Measurements from ENCODE around the gene INO80E. TPM values are rescaled to one million over a fixed set of nuclear protein-coding genes. Genes with fewer than 3 reads are reported as not detected.
A peak's percentile ranks its signal among the peaks of the same experiment; 100 is the strongest.
"Not testable (repeated sequence)": the region's sequence is repeated elsewhere in the genome, so short reads cannot be mapped to it uniquely, and the experiment has no call there.

Gene INO80E
- total RNA-seq, 1 donor from 2014 or later: 28.0 TPM

DNA sequence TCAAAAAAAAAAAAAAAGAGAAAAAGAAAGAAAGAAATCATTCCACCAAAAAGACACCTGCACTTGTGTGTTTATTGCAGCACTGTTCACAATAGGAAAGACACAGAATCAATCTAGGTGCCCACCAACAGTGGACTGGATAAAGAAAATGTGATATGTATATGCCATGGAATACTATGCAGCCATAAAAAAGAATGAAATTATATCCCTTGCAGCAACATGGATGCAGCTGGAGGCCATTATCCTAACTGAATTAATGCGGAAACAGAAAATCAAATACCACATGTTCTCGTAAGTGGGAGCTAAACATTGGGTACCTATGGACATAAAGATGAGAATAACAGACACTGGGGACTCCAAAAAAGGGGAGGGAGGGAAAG, 21.2 kb downstream of the INO80E start:
- ATAC-seq (ENCODE audit: poor library complexity) (no peak), DNase-seq (no peak)
- intact Hi-C loops (cut with DNase I): no loop called here

DNA sequence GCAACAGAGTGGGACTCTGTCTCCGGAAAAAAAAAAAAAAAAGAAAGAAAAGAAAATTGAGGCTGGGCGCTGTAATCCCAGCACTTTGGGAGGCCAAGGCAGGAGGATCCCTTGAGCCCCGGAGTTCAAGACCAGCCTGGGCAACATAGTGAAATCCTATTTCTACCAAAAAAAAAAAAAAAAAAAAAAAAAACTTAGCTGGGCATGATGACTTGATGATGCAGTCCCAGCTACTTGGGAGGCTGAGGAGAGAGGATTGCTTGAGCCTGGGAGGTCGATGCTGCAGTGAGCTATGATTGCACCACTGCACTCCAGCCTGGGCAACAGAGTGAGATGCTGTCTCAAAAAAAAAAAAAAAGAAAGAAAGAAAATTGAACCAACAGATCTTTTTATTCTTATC, 21.9 kb downstream of the INO80E start:
- DNase-seq; ATAC-seq (ENCODE audit: poor library complexity); intact Hi-C loops (cut with DNase I): not testable (repeated sequence)

DNA sequence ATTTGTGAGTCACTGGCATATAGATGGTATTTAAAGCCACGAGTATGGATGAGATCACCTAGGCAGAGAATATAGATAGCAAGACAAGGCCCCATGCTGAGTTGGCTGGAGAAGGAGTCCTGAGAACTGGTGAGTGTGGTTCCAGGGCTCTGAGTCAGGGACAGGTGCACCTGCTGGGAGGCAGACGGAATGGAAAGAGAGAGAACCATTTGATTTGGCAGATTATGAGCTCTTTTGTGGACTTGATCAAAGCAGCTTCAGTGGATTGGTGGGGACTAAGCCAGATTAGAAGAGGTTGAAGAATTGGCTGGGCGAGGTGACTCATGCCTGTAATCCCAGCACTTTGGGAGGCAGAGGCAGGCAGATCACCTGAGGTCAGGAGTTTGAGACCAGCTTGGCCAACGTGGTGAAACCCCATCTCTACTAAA, 22.7 kb downstream of the INO80E start:
- ATAC-seq (ENCODE audit: poor library complexity) (no peak), DNase-seq (no peak)
- intact Hi-C loops (cut with DNase I): no loop called here

DNA sequence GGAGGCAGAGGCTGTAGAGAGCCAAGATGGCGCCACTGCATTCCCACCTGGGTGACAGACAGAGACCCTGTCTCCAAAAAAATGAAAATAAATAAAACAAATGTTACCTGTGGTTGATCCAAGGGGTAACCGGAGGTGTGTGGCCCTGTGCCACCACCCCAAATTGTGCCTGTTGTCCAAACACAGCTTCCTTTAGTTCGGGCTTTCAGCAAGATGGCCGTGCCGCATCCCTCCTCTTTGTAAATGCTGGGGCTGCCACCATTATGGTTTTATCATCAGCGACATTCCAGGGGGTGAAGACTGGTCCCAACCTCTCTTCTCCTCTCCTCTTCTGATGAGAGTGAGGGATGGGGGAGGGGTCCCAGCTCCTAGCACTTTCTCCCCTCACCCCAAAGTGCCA, 26.8 kb downstream of the INO80E start, which contains the start of gene C16orf92:
Gene C16orf92, plus strand, starts transcription at position 312 of the 400 bp plus-strand sequence. CDS start 143 bp downstream, outside the sequence.
- intact Hi-C loops (cut with DNase I): loop anchor here (5.0 kb wide), 1 partner anchor 326 kb away; no protein-coding TSS in a partner anchor
- ATAC-seq (ENCODE audit: poor library complexity): no peak
- no peak for DNase-seq

DNA sequence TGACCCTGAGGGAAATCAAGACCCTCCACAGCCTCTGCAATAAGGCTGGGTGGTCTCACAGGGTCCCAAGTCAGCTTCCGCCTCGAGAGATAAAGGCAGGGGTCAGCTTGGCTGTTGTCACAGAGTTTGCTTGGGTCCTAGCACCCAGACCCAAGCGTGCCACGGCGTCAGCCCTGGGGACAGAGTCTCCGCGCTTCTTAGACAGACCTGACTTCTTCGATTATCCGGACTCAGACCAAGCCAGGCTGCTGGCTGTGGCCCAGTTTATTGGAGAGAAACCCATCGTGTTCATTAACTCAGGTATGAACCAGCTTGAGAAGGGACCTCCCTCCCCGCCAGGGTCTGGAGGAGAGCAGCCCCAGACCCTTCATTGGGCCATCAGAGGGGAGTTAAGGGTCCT, 27.5 kb downstream of the INO80E start:
- DNase-seq: no peak
- no peak for ATAC-seq (ENCODE audit: poor library complexity)
- intact Hi-C loops (cut with DNase I): loop anchor here (5.0 kb wide), 1 partner anchor 326 kb away; no protein-coding TSS in a partner anchor

DNA sequence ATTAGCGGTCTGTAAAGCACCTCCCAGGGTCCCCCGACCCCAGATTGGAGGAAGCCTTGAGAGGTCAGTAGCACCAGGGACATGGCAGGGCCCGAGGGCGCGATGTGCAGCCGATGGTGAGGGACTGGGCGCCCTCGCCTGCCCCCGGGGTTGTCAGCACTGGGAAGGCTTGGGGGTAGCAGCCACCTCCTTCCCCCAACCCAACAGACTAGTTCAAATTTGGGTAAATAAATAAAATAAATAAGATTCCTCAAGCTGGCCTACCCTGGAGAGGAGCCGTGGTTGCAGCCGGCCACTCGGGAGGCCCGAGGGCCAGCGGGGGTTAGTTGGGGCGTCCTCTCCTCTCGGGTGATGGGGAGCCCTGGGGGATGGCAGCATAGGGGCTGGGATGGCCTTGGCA, 28.4 kb downstream of the INO80E start:
- ATAC-seq (ENCODE audit: poor library complexity) (no peak), DNase-seq (no peak)
- intact Hi-C loops (cut with DNase I): loop anchor here (5.0 kb wide), 1 partner anchor 327 kb away; no protein-coding TSS in a partner anchor

DNA sequence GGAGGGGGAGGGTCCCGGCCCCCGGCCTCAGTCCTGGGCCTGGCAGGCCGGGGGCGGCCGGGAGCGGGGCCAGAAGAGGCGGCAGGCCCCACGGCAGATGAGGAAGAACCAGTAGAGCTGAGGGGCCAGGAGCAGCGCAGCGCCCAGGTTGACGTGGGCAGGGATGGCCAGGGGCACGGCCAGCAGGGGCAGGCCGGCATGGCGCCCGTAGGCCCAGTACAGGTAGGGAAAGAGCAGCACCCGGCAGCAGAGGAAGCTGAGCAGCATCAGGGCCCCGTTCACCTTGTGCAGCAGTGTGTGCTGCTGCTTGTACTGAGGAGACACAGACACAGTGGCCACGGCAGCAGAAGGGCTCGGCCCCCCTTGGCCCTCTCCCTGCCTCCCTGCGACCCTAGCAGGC, 29.1 kb downstream of the INO80E start:
- intact Hi-C loops (cut with DNase I): no loop called here
- ATAC-seq (ENCODE audit: poor library complexity): no peak
- no peak for DNase-seq

DNA sequence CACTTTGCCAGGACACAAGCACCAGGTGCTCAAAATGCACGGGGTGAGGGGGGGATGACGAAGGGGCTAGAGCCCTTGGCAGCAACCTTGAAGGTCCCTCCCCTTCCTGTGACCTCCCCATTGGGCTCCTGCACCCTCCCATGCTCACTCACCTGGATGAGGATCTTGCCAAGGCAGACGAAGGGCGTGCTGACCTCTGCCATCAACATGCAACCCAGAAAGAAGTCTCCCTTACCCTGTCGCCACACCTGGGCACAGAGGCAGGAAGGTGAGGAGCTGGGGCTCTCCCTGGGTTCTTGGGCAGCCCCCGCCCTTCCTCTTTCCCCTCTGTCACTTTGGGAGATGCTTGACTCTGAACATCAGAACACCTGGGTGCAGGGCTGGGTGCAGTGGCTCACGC, 29.5 kb downstream of the INO80E start:
- DNase-seq (no peak), ATAC-seq (ENCODE audit: poor library complexity) (no peak)
- intact Hi-C loops (cut with DNase I): no loop called here

DNA sequence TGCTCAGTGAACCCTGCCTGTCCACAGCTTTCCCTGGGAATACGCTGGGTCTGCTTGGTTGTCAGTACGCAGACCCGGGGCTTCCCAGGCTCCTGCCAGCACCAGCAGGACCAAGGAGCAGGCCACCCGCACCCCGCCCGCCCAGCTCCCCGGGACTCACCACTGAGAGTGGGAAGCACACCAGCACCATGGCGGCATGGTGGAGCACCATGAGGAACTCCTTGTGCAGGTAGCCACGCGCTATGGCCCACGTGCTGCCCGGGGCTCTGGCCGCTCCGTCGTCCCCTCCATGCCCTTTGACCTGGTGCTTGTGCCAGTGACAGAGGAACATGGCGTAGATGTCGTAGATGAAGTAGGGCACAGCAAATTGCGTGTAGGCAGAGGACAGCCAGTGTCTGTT, 30.4 kb downstream of the INO80E start:
- ATAC-seq (ENCODE audit: poor library complexity): no peak
- intact Hi-C loops (cut with DNase I): no loop called here
- no peak for DNase-seq

DNA sequence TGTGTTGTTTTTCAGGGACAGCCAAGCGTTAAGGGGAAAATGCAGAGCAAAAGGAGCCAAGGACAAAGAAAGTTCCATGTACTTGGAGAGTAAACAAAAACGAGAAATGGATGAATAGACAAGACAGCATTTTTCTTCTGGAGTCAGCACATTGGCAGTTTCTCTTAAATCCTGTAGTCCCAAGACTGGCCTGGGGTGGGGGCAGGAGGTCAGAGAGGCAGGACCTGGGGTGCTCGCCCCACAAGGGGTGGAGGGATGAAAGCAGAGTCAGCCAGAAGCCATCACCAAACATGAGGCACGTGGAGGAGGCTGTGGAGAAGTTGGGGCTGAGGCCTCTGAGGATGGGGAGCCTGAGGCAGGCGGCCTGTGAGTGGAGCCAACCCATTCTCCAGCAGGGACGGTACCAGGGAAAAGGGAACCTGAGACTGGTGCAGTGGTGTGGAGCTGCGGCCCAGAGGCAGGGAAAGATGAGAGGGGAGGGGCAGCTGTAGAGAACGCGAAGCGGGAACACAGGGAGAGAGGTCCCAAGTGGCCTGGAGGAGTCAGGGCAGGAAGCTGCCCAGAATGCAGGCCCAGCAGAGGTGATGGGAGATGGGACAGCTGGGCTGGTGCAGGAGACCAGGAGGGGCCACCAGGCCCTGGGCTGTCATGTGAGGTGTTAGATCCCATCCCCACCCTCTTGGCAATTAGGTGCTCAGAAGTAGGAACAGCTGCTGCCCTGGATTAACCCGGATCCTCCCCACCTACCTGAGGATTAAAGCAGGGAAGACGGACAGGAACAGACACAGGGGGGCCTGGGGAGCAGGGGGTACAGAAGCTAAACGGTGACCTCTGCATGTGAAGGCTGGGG, 31.8 kb downstream of the INO80E start:
- intact Hi-C loops (cut with DNase I): no loop called here
- ATAC-seq (ENCODE audit: poor library complexity) (no peak), DNase-seq (no peak)

DNA sequence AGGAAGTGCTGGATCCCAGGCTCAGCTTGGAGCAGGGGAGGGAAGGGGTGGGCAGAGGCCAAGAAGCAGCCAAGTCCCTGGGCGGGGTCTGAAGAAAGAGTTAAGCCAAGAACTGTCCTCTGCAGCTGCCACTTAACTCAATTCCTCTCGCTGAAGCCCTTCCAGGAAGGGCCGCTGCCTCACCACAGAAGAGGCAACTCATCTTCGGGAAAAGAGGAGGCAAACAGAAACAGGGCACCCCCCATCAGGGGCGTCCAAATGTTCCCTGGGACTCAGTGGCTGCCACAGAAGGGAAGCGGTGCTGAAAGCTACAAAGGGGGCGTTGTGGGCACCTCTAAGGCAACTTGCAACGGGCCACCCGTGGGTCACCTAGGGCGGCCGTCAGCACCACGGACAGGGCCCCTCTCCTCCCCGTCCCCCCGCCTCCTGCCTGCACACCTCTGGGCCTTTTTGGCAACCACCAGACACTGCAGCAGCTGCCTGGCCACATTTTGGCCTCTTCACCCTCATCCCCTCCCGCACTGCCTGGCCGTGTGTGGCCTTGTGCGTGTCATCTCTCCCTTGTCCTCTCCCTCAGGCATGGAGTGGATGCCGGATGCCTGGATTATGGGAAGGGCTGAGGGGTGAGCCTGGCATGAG, 32.5 kb downstream of the INO80E start:
- intact Hi-C loops (cut with DNase I): no loop called here
- DNase-seq: no peak
- peak; percentile 58 for ATAC-seq (ENCODE audit: poor library complexity)

DNA sequence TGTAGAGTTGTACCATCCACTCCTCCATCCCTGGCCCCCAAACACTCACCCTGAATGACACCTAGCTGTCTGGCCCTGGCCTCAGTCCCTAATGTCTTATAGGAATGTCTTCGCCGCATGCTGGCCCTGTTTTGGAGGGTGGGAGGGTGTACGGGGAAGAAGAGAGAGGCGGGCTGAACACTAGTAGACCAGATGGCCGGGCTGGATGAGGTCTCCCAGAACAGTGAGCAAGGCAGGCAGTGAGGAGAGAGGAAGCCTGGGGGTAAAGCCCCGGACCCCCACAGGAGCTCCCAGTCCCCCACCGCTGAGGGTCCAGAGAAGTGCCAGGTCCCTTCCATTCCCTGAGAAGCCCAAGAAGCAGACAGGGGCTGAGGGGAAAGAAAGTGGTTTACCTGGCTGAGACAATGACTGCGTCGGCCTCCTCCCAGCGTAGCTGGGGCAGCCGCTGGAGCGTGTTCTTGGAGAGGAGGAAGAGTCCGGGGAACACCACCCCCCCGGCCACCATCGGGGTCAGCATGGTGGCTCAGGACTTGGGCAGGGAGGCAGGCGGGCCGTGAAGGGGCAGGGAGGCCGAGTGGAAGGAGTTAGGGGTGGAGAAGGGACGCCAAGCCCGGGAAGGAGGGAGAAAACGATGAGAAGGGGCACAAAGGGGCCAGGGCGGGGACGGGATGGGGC, 34.1 kb downstream of the INO80E start:
- ATAC-seq (ENCODE audit: poor library complexity) (no peak), DNase-seq (no peak)
- intact Hi-C loops (cut with DNase I): no loop called here

DNA sequence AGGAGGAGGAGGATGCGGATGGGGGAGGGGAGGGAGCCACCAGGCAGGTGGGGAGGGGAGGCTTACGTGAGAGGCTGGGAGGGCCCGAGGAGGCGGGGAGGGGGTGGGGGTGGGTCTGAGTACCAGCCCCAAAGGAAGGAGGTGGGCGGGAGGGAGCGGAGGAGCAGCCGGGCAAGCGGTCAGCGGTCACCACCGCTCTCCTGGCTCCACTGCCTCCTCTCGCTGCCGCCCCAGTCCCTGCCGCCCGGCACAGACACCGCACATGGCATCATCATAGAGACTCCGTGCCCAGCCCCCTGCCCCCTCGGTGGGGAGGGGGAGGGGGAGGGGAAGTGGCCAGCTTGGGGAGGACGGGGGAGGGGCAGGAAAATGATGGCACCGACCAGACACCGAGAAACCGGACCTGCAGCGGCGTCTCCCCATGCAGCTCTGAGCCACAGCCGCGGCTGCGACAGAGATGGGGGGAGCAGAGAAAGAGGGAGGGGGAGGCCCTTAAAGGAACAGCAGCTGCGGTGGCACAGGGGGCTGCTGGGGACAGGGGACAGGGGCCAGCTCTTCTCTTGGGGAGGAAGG, 34.9 kb downstream of the INO80E start, which contains the start of gene TLCD3B:
Gene TLCD3B, minus strand, starts transcription at position 431 of the 573 bp plus-strand sequence. CDS start 744 bp downstream, outside the sequence.
- DNase-seq (no peak), ATAC-seq (ENCODE audit: poor library complexity) (no peak)
- intact Hi-C loops (cut with DNase I): no loop called here

DNA sequence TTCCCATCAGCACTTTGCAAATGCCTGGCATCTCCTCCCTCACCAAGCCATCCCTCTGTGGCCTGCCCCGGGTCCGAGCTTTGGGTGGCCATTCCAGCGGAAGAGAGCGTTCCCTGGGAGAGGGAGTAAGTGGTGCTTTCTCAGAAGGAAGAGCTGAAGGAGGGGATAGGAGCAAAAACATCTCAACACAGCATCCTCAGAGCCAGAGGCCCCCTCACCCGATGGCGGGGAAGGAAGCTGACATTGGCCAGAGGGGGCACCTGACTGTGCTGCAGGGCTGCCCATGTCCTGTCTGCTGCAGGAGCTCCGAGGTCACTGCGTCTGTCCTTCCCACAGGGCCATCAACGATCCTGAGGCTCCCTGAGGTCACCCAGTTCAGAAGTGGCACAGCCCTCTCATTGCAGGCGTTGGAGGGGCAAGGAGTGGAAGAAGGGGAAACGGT, 35.5 kb downstream of the INO80E start:
- intact Hi-C loops (cut with DNase I): no loop called here
- ATAC-seq (ENCODE audit: poor library complexity): no peak

DNA sequence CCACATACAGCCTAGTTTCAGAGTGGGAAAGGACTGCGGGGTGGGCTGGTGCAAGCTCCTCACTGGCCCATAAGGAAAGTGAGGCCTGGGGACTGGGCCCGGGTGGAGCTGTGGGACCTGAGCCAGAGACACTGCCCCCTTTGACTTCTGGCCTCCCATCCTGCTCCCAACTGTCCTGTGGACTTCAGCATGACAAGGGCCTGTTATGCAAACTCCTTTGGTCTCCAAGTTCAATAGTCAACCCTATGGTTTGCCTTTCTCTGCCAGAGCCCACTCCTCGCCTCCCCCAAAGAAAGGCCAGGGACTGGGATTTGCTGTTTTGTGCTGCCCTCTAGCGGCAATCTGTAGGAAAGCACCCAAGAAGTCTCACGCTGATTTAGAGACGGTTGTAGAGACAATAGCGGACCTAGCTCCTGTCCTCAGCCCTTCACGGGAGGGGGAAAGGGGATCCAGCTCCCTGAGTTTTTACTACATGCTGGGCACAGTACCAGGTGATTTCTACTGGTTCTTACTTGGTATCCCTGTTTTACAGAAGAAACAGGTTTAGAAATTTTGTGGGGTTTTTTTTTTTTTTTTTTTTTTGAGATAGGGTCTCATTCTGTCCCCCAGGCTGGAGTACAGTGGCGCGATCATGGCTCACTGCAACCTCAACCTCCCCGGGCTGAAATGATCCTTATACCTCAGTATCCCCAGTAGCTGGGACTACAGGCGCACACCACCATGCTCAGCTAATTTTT, 36.2 kb downstream of the INO80E start:
- DNase-seq (no peak), ATAC-seq (ENCODE audit: poor library complexity) (no peak)
- intact Hi-C loops (cut with DNase I): no loop called here

More for the DNA sequence above, 35.5 kb downstream of the INO80E start:
- DNase-seq: no peak

DNA sequence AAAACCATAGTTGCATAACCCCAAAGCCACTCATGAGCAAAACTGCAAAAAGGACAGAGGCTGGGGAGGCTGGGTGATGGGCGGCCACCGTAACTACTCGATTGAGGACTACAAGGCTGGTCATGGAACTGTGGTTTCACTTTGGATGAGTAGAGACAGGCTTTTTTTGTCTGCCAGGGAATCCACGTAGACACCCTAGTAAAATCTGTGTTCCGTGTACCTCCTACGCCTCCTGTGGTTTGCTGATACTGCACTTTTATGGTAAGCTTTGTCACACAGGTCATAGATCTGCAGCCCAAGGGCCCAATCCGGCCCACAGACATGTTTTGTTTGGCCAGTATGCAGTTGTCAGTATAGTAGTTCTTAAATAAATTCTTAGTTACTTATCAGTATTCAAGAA, 37.2 kb downstream of the INO80E start:
- DNase-seq: no peak
- ATAC-seq (ENCODE audit: poor library complexity): no peak
- intact Hi-C loops (cut with DNase I): no loop called here

DNA sequence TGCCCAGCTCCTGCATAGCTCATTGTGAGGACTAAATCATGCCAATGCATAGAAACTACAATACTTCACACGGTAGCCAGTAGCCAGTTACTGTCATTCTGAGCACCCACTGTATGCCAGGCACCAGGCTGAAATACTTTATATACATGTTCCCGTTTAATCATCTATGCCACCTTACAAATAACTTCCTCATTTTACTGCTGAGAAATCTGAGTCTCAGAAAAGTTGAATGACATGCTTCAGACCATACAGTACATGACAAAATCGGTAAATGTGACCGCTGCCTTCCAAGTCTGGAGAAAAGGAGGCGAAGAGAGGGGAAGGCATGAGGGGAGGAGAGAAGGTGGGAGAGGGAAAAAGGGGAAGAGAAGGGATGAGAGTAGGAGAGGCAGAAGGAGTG, 44.2 kb downstream of the INO80E start:
- intact Hi-C loops (cut with DNase I): no loop called here
- DNase-seq (no peak), ATAC-seq (ENCODE audit: poor library complexity) (no peak)

DNA sequence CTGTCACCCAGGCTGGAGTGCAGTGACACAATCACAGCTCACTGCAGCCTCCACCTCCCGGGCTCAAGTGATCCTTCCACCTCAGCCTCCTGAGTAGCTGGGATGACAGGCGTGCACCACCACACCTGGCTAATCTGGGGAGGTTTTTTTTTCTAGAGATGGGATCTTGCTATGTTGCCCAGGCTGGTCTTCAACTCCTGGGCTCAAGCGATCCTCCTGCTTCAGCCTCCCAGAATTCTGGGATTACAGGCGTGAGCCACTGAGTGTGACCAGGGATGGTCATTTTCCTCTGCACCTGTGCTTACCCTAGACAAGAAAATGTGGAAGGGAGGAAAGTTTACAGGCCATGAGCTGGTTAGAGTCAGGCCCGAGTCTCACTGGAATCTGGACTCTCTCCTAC, 44.6 kb downstream of the INO80E start:
- DNase-seq; intact Hi-C loops (cut with DNase I); ATAC-seq (ENCODE audit: poor library complexity): not testable (repeated sequence)
